HS-5 (cell line): ENCODE results near the gene ITK.

ENCODE experiments used
- DNase-seq: peaks from one replicate; pipeline ENCODE4 v3.0.0-alpha.2; 2012; ENCODE audit warnings: low read depth

Gene ITK

DNA sequence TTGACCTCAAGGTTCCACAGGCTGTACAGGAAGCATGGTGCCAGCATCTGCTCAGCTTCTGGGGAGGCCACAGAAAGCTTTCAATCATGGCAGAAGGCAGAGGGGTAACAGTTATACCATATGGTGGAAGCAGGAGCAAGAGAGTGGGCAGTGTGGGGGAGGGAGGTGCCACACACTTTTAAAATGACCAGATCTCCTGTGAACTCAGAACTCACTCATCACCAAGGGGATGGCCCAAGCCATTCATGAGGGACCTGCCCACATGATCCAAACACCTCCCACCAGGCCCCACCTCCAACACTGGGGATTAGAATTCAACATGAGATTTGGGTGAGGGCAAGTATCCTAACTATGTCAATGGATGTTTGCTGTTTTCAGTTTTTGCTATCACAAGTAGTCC lies 101.5 kb downstream of the ITK start:
- no peak for DNase-seq

- DNase-seq: no peak
Observed at GRCh38 chr5:157283434-157283833, 102.8 kb downstream of the ITK start.

GRCh38 chr5:157284458-157285212 lies 104.0 kb downstream of the ITK start:
- DNase-seq: no peak

GRCh38 chr5:157285310-157286035 lies 104.8 kb downstream of the ITK start:
- no peak for DNase-seq

DNA sequence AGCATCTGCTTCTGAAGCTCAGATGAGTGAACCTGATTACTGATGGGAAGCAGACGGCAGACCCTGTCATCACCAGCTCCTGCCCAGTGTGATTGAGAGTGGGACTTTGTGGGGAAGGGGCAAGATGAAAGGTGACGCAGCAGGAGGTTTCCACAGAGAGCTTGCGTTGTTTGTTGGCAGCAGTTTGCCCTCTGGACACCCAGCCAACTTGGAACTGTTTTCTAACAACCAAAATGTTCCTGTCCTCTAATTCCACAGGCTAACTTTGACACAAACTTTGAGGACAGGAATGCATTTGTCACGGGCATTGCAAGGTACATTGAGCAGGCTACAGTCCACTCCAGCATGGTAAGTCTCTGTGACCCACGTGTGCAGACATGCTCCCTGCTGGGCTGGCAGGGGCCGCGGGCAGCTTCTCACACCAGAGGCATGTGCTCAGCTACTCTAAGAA lies 106.1 kb downstream of the ITK start:
- DNase-seq: no peak

DNA sequence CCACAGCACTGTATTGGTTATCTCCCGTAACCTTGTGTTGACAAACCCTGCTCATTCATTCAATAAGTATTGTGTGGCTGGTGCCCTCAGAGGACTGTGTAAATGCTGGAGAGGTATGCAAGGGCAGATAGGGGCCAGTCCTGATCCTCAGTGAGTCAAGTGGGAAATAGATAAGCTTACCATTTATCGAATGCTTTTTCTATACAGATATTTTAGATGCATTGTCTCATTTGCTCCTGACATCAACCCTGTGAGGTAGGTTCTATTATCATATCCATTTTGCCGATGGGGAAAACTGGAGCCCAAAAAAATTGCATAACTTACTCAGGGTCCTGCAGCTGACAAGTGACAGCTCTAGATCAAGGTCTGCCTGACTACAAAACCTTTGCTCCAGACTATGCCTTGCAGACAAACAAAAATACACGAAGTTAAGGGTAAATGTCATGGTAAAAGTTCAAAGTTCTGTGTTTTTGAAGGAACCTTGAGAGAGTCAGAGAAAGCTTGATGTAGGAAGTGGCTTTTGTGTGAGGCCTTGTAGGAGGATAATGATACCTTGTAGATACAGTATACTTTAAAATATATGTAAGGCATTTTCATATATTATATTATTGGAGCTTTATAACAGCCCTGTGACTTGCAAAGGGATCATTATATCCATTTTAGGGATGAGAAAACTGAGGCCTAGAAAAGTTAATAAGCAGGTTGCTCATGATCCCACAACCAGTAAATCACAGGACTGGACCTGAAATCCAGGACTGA lies 107.9 kb downstream of the ITK start:
- no peak for DNase-seq

DNA sequence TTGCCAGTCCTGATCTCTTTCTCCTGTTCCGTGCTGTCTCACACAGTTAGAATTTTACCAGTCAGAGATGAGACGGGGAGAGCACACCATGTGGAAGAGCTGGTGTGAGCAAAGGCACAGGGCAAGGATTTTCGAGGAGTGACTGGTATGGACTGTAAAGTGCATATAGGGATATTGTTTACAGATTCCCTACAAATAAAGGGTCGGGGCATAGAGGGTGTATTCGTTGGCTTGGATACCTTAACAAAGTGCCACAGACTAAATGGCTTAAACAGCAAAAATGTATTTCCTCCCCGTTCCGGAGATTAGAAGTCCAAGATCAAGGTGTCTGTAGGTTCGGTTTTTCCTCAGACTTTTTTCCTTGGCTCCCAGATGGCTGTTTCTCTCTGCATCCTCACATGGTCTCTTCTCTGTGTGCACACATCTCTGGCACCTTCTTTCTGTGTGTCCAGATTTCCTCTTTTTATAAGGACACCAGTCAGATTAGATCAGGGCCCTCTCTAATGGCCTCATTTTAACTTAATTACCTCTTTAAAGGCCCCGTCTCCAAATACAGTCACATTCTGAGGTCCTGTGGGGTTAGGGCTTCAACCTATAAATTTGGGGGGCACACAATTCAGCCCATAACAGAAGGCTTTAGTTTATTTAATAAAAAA lies 108.7 kb downstream of the ITK start:
- DNase-seq: no peak

DNA sequence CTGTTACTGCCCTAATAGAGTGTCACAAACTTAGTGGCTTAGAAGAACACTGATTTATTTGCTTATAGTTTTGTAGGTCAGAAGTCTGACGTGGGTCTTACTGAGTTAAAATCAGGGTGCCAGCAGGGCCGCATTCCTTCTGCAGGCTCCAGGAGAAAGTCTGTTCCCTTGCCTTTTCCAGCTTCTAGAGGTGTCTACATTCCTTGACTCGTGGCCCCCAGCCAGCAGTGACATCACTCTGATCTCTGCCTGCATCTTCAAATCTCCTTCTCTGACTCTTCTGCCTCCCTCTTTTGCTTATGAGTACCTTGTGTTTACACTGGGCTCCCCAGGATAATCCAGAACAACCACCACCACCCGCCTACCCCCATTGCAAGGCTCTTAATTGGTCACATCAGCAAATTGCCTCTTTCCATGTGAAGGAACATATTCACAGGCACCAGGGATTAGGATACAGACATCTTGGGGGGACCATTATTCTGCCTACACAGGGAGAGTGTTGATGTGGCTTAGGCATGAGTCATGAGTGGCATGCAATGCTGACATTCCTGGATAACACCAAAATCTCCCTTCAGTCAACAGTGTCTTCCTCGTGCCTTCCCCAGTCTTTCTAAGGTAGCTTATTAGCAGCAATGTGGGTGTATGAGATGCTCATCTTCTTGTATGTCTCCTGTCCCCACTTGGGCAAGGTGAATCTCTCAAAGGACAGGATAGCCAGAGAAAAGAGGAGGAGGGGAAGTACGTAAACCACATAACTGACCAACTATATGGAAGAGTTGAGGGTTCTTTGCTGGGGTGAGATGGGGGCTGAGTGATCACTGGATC lies 109.7 kb downstream of the ITK start:
- peak; percentile 31 for DNase-seq

- DNase-seq: no peak
Observed at GRCh38 chr5:157290981-157291711, 110.5 kb downstream of the ITK start.

DNA sequence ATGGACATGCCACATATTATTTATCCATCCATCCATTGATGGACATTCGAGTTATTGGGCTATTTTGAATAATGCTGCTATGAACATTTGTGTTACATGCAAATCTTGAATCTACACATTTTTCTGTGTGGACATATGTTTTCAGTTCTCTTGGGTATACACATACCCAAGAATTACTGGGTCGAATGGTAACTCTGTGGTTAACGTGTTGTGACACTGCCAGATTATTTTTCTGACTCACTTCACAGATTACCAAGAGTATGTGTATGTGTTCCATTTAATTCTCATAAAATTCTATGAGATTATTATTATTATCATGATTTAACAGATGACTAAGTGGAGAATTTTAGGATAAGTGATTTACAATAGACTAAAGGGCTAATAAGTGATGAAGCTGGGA lies 112.0 kb downstream of the ITK start:
- DNase-seq: no peak

GRCh38 chr5:157294407-157295091 lies 113.9 kb downstream of the ITK start:
- no peak for DNase-seq

- DNase-seq: no peak
Observed at GRCh38 chr5:157295247-157295646, 114.6 kb downstream of the ITK start.

DNA sequence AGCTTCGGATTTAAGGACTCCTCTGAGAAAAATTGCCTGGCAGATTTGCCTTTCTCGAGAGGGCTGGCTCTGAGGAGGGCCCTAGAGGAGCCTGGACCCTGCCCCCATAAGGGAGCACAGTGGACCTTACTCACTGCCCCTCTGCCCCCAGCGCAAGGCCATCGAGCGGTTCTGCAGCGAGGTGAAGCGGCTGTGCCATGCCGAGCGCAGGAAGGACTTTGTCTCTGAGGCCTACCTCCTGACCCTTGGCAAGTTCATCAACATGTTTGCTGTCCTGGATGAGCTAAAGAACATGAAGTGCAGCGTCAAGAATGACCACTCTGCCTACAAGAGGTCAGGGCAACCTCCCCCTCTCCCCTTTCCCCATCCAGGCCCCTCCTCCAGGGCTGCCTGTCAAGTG lies 119.9 kb downstream of the ITK start:
- no peak for DNase-seq

DNA sequence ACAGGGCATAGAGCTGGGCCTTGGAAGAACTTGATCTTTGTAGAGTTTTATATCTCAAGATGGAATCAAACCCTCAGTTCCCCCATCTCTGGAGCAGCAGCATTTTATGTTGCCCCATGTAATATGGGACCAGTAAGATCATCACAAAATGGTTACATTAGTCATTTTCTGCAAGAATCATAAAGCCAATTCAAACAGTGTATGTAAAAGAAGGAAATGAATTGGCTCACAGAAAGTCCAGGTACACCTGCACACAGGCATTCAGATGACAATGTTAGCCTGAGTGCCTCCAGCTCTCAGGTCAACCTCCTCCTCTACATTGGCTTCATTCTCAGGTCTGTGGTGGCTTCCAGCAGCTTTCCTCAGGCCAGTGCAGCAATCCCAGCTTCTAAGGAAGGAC lies 120.4 kb downstream of the ITK start:
- no peak for DNase-seq

DNA sequence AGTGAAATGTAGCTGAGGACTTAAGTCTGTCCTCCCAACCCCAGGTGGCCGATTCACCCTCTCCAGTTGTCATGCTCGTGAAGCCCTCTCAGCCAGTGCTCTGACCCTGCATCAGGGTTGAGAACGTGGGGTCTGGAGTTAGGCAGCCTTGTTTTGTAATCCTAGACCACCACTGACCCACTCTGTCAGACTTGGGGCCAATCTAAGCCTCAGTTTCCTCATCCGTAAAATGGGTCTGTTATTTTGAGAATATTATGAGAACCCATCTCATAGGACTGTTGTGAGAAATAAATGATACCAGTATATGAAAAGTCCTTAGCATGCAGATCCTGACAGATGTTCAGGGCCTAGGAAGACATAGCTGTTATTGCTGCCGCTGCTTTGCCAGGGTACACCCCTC lies 122.4 kb downstream of the ITK start:
- no peak for DNase-seq

DNA sequence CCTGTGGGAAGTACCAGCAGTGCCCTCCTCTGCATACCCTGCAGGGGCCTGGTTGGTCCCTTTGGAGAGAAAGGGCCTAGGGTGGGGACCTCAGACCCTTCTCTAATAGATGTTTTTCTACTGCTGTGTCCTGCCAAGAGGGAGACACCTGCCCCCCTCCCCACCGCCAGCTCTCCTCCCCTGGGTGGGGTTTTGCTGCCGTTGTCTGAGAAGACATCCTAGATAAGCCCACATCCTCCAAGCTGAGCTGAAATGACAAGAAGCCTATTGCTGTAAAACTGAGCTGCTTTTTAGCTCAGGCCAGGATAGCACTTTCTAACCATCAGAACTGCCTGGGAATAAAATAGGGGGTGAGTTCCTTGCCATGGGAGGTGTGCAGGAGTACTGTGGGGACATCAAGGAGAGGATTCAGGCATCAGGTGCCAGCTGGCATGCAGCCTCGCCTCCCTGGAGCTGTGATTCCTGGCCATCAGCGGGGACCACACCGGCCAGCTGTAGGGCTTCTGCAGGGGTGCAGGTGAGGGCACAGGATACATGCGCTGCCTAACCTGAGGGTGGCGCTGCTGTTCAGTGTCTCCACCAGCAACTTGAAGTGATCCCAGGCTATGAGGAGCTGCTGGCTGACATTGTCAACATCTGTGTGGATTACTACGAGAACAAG lies 123.2 kb downstream of the ITK start:
- DNase-seq: no peak
